ENCODE data around the gene HCRTR2. TPM values are rescaled to one million over a fixed set of nuclear protein-coding genes. Genes with fewer than 3 reads are reported as not detected.
"Not testable (repeated sequence)": the region's sequence is repeated elsewhere in the genome, so short reads cannot be mapped to it uniquely, and the experiment has no call there.

HCRTR2 gene
- total and polyA plus RNA-seq, 9 donors: 0.06 to 0.17 (median 0.12) TPM; not detected in 5

- Histone ChIP-seq H3K36me3 (ENCODE audit: control insufficient read depth, insufficient read depth, low read length) (no peaks in the 10 kb centered on the region), H3K4me3 (ENCODE audit: low read length) (no peak overlapping the region), H3K4me1 (ENCODE audit: control insufficient read depth, insufficient read depth, low read length) (no peaks in the 10 kb centered on the region), H3K9me3 (replicated peaks; ENCODE audit: control insufficient read depth, low read depth, low read length) (no peaks in the 10 kb centered on the region), H3K27me3 (ENCODE audit: control insufficient read depth, insufficient read depth, low read length) (no peaks in the 10 kb centered on the region), H3K27ac (ENCODE audit: low read length) (no peak overlapping the region)
- DNase-seq: no peak
- no CpG with 5 or more reads among the region's 2 CpGs for WGBS (ENCODE audit: insufficient coverage)
These were observed 37.8 kb downstream of the HCRTR2 start for GRCh38 chr6:55212156-55212555.

GRCh38 chr6:55220961-55221360, 46.6 kb downstream of the HCRTR2 start:
- H3K36me3 ChIP-seq (ENCODE audit: control insufficient read depth, insufficient read depth, low read length): no peaks in the 10 kb centered on the region
- no CpG with 5 or more reads among the region's 3 CpGs for WGBS (ENCODE audit: insufficient coverage)
- no peaks in the 10 kb centered on the region for H3K9me3 ChIP-seq (replicated peaks; ENCODE audit: control insufficient read depth, low read depth, low read length)
- H3K4me3 ChIP-seq (ENCODE audit: low read length): no peak overlapping the region
- H3K27me3 ChIP-seq (ENCODE audit: control insufficient read depth, insufficient read depth, low read length): no peaks in the 10 kb centered on the region
- H3K4me1 ChIP-seq (ENCODE audit: control insufficient read depth, insufficient read depth, low read length): no peaks in the 10 kb centered on the region
- no peak for DNase-seq
- H3K27ac ChIP-seq (ENCODE audit: low read length): no peak overlapping the region

- no CpG with 5 or more reads among the region's 2 CpGs for WGBS (ENCODE audit: insufficient coverage)
- DNase-seq: no peak
- Histone ChIP-seq H3K4me1 (ENCODE audit: control insufficient read depth, insufficient read depth, low read length) (no peaks in the 10 kb centered on the region), H3K4me3 (ENCODE audit: low read length) (no peak overlapping the region), H3K27me3 (ENCODE audit: control insufficient read depth, insufficient read depth, low read length) (no peaks in the 10 kb centered on the region), H3K36me3 (ENCODE audit: control insufficient read depth, insufficient read depth, low read length) (no peaks in the 10 kb centered on the region), H3K27ac (ENCODE audit: low read length) (no peak overlapping the region), H3K9me3 (replicated peaks; ENCODE audit: control insufficient read depth, low read depth, low read length) (no peaks in the 10 kb centered on the region)
These were observed 53.5 kb downstream of the HCRTR2 start for GRCh38 chr6:55227862-55228261.

- WGBS (ENCODE audit: insufficient coverage): 20% methylated on average over 1 of the region's 1 CpG
- peak; percentile 53 for DNase-seq
- no peak overlapping the region for H3K4me3 ChIP-seq (ENCODE audit: low read length)
- no peaks in the 10 kb centered on the region for H3K36me3 ChIP-seq (ENCODE audit: control insufficient read depth, insufficient read depth, low read length)
- no peaks in the 10 kb centered on the region for H3K9me3 ChIP-seq (replicated peaks; ENCODE audit: control insufficient read depth, low read depth, low read length)
- H3K27me3 ChIP-seq (ENCODE audit: control insufficient read depth, insufficient read depth, low read length): no peaks in the 10 kb centered on the region
- no peak overlapping the region for H3K27ac ChIP-seq (ENCODE audit: low read length)
- no peaks in the 10 kb centered on the region for H3K4me1 ChIP-seq (ENCODE audit: control insufficient read depth, insufficient read depth, low read length)
These were observed 64.8 kb downstream of the HCRTR2 start for GRCh38 chr6:55239099-55239498.

- not testable (repeated sequence) for H3K27me3 ChIP-seq (ENCODE audit: control insufficient read depth, insufficient read depth, low read length); H3K9me3 ChIP-seq (replicated peaks; ENCODE audit: control insufficient read depth, low read depth, low read length); H3K36me3 ChIP-seq (ENCODE audit: control insufficient read depth, insufficient read depth, low read length); H3K27ac ChIP-seq (ENCODE audit: low read length); H3K4me1 ChIP-seq (ENCODE audit: control insufficient read depth, insufficient read depth, low read length); H3K4me3 ChIP-seq (ENCODE audit: low read length)
- WGBS (ENCODE audit: insufficient coverage): no CpG with 5 or more reads among the region's 6 CpGs
- DNase-seq: peak; percentile 26
These were observed 66.8 kb downstream of the HCRTR2 start for GRCh38 chr6:55240975-55241605.

- no peaks in the 10 kb centered on the region for H3K9me3 ChIP-seq (replicated peaks; ENCODE audit: control insufficient read depth, low read depth, low read length)
- H3K4me1 ChIP-seq (ENCODE audit: control insufficient read depth, insufficient read depth, low read length): no peaks in the 10 kb centered on the region
- DNase-seq: no peak
- no peak overlapping the region for H3K27ac ChIP-seq (ENCODE audit: low read length)
- no peaks in the 10 kb centered on the region for H3K27me3 ChIP-seq (ENCODE audit: control insufficient read depth, insufficient read depth, low read length)
- WGBS (ENCODE audit: insufficient coverage): no CpG with 5 or more reads among the region's 1 CpG
- H3K36me3 ChIP-seq (ENCODE audit: control insufficient read depth, insufficient read depth, low read length): no peaks in the 10 kb centered on the region
- no peak overlapping the region for H3K4me3 ChIP-seq (ENCODE audit: low read length)
These were observed 76.1 kb downstream of the HCRTR2 start for GRCh38 chr6:55250400-55250799.

GRCh38 chr6:55255113-55255512, 80.8 kb downstream of the HCRTR2 start:
- WGBS (ENCODE audit: insufficient coverage): 25% methylated on average over 5 of the region's 10 CpGs

GRCh38 chr6:55260181-55260580, 85.9 kb downstream of the HCRTR2 start:
- Histone ChIP-seq H3K27ac (ENCODE audit: low read length) (no peak overlapping the region), H3K36me3 (ENCODE audit: control insufficient read depth, insufficient read depth, low read length) (no peaks in the 10 kb centered on the region), H3K4me3 (ENCODE audit: low read length) (no peak overlapping the region), H3K27me3 (ENCODE audit: control insufficient read depth, insufficient read depth, low read length) (no peaks in the 10 kb centered on the region), H3K9me3 (replicated peaks; ENCODE audit: control insufficient read depth, low read depth, low read length) (no peaks in the 10 kb centered on the region), H3K4me1 (ENCODE audit: control insufficient read depth, insufficient read depth, low read length) (no peaks in the 10 kb centered on the region)
- DNase-seq: no peak
- no CpG with 5 or more reads among the region's 2 CpGs for WGBS (ENCODE audit: insufficient coverage)

More at GRCh38 chr6:55255113-55255512, 80.8 kb downstream of the HCRTR2 start:
- Histone ChIP-seq H3K4me1 (ENCODE audit: control insufficient read depth, insufficient read depth, low read length) (no peaks in the 10 kb centered on the region), H3K4me3 (ENCODE audit: low read length) (no peak overlapping the region), H3K9me3 (replicated peaks; ENCODE audit: control insufficient read depth, low read depth, low read length) (no peaks in the 10 kb centered on the region), H3K27me3 (ENCODE audit: control insufficient read depth, insufficient read depth, low read length) (no peaks in the 10 kb centered on the region), H3K27ac (ENCODE audit: low read length) (no peak overlapping the region), H3K36me3 (ENCODE audit: control insufficient read depth, insufficient read depth, low read length) (no peaks in the 10 kb centered on the region)
- DNase-seq: no peak

- WGBS (ENCODE audit: insufficient coverage): no CpG with 5 or more reads among the region's 4 CpGs
- Histone ChIP-seq H3K4me3 (ENCODE audit: low read length) (no peak overlapping the region), H3K36me3 (ENCODE audit: control insufficient read depth, insufficient read depth, low read length) (no peaks in the 10 kb centered on the region), H3K4me1 (ENCODE audit: control insufficient read depth, insufficient read depth, low read length) (no peaks in the 10 kb centered on the region), H3K9me3 (replicated peaks; ENCODE audit: control insufficient read depth, low read depth, low read length) (no peaks in the 10 kb centered on the region), H3K27ac (ENCODE audit: low read length) (no peak overlapping the region), H3K27me3 (ENCODE audit: control insufficient read depth, insufficient read depth, low read length) (no peaks in the 10 kb centered on the region)
- no peak for DNase-seq
These were observed 91.2 kb downstream of the HCRTR2 start for GRCh38 chr6:55265409-55266114.

- Histone ChIP-seq H3K9me3 (replicated peaks; ENCODE audit: control insufficient read depth, low read depth, low read length) (no peaks in the 10 kb centered on the region), H3K27me3 (ENCODE audit: control insufficient read depth, insufficient read depth, low read length) (no peaks in the 10 kb centered on the region), H3K36me3 (ENCODE audit: control insufficient read depth, insufficient read depth, low read length) (no peaks in the 10 kb centered on the region), H3K4me3 (ENCODE audit: low read length) (no peak overlapping the region), H3K4me1 (ENCODE audit: control insufficient read depth, insufficient read depth, low read length) (no peaks in the 10 kb centered on the region), H3K27ac (ENCODE audit: low read length) (no peak overlapping the region)
- no peak for DNase-seq
- 100% methylated on average over 1 of the region's 2 CpGs for WGBS (ENCODE audit: insufficient coverage)
These were observed 92.6 kb downstream of the HCRTR2 start for GRCh38 chr6:55266896-55267295.

All from muscle of leg (tissue), 11 donors.